Liver (tissue), 3 donors: ENCODE results near the gene CTXND1.

ENCODE experiments used
- CTCF ChIP-seq: fragments of 150-350 bp; IDR thresholded peaks from 2 replicates; pipeline ENCODE4 v1.5.1; 2017; ENCODE audit warnings: improper control_type of control experiment, low read depth, low read length; ENCODE audit not compliant: missing input control
- NR2F2 ChIP-seq: IDR thresholded peaks from 2 replicates; pipeline ENCODE4 v1.6.1; 2016; ENCODE audit warnings: antibody characterized with exemption
- RAD21 ChIP-seq, 2 donors: IDR thresholded peaks; 2 replicates each; pipeline ENCODE4 v1.6.1; 2016; ENCODE audit warnings: antibody characterized with exemption in 2 of 2, mild to moderate bottlenecking in 2 of 2
- donor health status: healthy.
- donor health status: healthy.

GRCh38 chr15:80277147-80277546 is 25.1 kb upstream of the CTXND1 start:
- TF ChIP-seq CTCF = no peak
- TF ChIP-seq NR2F2 = no peak
- no peak for TF ChIP-seq RAD21 (IDR thresholded peaks at IDR 0.05)
